GM18951 (cell line): Measurements from ENCODE around the gene C2CD3.
"Not testable (repeated sequence)": the region's sequence is repeated elsewhere in the genome, so short reads cannot be mapped to it uniquely, and the experiment has no call there.

Experiments
- POLR2A ChIP-seq: IDR thresholded peaks from 4 replicates; pipeline ENCODE4 v1.6.1; 2011; ENCODE audit warnings: mild to moderate bottlenecking; ENCODE audit not compliant: insufficient read length, insufficient read depth; ENCODE audit errors: extremely low read depth
- in situ Hi-C: fragments of 300-500 bp; cut with MboI; formaldehyde crosslinking; loops from one replicate; pipeline ENCODE4 v1.12.0; 2022; ENCODE audit warnings: low sequenced_read_pairs, mixed read lengths, inconsistent platforms; ENCODE audit not compliant: unreplicated experiment

The C2CD3 gene

GRCh38 chr11:74144592-74144991, 26.2 kb downstream of the C2CD3 start:
- no peak for TF ChIP-seq POLR2A
- in situ Hi-C loops = no loop called here

GRCh38 chr11:74142624-74143023, 28.2 kb downstream of the C2CD3 start:
- TF ChIP-seq POLR2A = no peak
- in situ Hi-C loops = no loop called here

- no peak for TF ChIP-seq POLR2A
- in situ Hi-C loops = no loop called here
Measured at GRCh38 chr11:74141908-74142307, 28.9 kb downstream of the C2CD3 start.

- in situ Hi-C loops = no loop called here
Measured at GRCh38 chr11:74141241-74141695, 29.5 kb downstream of the C2CD3 start.

GRCh38 chr11:74139919-74140431, 30.8 kb downstream of the C2CD3 start:
- in situ Hi-C loops = not testable (repeated sequence)

More at GRCh38 chr11:74141241-74141695, 29.5 kb downstream of the C2CD3 start:
- no peak for TF ChIP-seq POLR2A

GRCh38 chr11:74139151-74139918, 31.5 kb downstream of the C2CD3 start:
- no peak for TF ChIP-seq POLR2A
- in situ Hi-C loops = no loop called here

GRCh38 chr11:74138572-74138971, 32.2 kb downstream of the C2CD3 start:
- in situ Hi-C loops = no loop called here
- TF ChIP-seq POLR2A = no peak

- in situ Hi-C loops = no loop called here
- no peak for TF ChIP-seq POLR2A
Measured at GRCh38 chr11:74138021-74138420, 32.8 kb downstream of the C2CD3 start.

GRCh38 chr11:74135127-74135840, 35.5 kb downstream of the C2CD3 start:
- no peak for TF ChIP-seq POLR2A
- in situ Hi-C loops = no loop called here

GRCh38 chr11:74134661-74135060, 36.1 kb downstream of the C2CD3 start:
- TF ChIP-seq POLR2A = no peak
- in situ Hi-C loops = no loop called here

- TF ChIP-seq POLR2A = no peak
- in situ Hi-C loops = no loop called here
Measured at GRCh38 chr11:74133436-74133835, 37.4 kb downstream of the C2CD3 start.

GRCh38 chr11:74132833-74133232, 38.0 kb downstream of the C2CD3 start:
- no peak for TF ChIP-seq POLR2A
- in situ Hi-C loops = no loop called here

GRCh38 chr11:74129121-74129520, 41.7 kb downstream of the C2CD3 start:
- in situ Hi-C loops = not testable (repeated sequence)

- in situ Hi-C loops = no loop called here
- no peak for TF ChIP-seq POLR2A
Measured at GRCh38 chr11:74123008-74123448, 47.8 kb downstream of the C2CD3 start.
